A673 (cell line): ENCODE data around the gene SLC45A1. TPM values are rescaled to one million over a fixed set of nuclear protein-coding genes. Genes with fewer than 3 reads are reported as not detected.

Experiments used
- BruUV-seq: library from RNA; stranded (reverse); fragments of 400-500 nt; replicated peaks from 2 replicates; lab custom pipeline; 2021; lab: Mats Ljungman, UMichigan
- CTCF ChIA-PET: fragments of 300-600 bp; sonication (Branson Sonifier 250); formaldehyde crosslinking; loops from one replicate; lab custom pipeline; 2022; ENCODE audit warnings: antibody characterized with exemption; lab: Charles Lee
- POLR2A ChIA-PET: fragments of 300-600 bp; sonication (Branson Sonifier 250); formaldehyde crosslinking; loops from one replicate; lab custom pipeline; 2022; ENCODE audit warnings: antibody characterized with exemption; ENCODE audit not compliant: low non-redundant PET; lab: Charles Lee
- DNase-seq: peaks from one replicate; pipeline ENCODE4 v3.0.0-alpha.2; 2015; ENCODE audit warnings: low spot score
- H3K27ac ChIP-seq: fragments of 200-600 bp; sonication (generic); 2 replicates; pipeline ENCODE4 v1.5.1; 2016; ENCODE audit warnings: mixed run types, low read depth, mild to moderate bottlenecking, mixed read lengths, antibody characterized with exemption, low read length; ENCODE audit not compliant: poor library complexity, severe bottlenecking
- H3K27me3 ChIP-seq: fragments of 200-600 bp; sonication (generic); replicated peaks from 2 replicates; pipeline ENCODE4 v1.6.1; 2017; ENCODE audit warnings: mixed run types, low read depth, mild to moderate bottlenecking, mixed read lengths, antibody characterized with exemption, low read length; ENCODE audit not compliant: insufficient read depth, poor library complexity
- H3K36me3 ChIP-seq: fragments of 200-600 bp; sonication (generic); 2 replicates; pipeline ENCODE4 v1.6.1; 2016; ENCODE audit warnings: mixed run types, mild to moderate bottlenecking, mixed read lengths, antibody characterized with exemption, low read length; ENCODE audit not compliant: insufficient read depth, poor library complexity, severe bottlenecking
- H3K4me1 ChIP-seq: fragments of 200-600 bp; sonication (generic); 2 replicates; pipeline ENCODE4 v1.6.1; 2017; ENCODE audit warnings: mixed run types, mild to moderate bottlenecking, mixed read lengths, antibody characterized with exemption, low read length; ENCODE audit not compliant: insufficient read depth, poor library complexity, severe bottlenecking
- H3K4me3 ChIP-seq: fragments of 200-600 bp; sonication (generic); 2 replicates; pipeline ENCODE4 v1.5.1; 2016; ENCODE audit warnings: low read depth, mixed run types, mild to moderate bottlenecking, mixed read lengths, low read length; ENCODE audit not compliant: poor library complexity, severe bottlenecking
- H3K9me3 ChIP-seq: fragments of 200-600 bp; sonication (generic); 2 replicates; pipeline ENCODE4 v1.6.1; 2016; ENCODE audit warnings: mixed run types, low read depth, mild to moderate bottlenecking, mixed read lengths, antibody characterized with exemption, low read length; ENCODE audit not compliant: poor library complexity, severe bottlenecking
- CTCF ChIP-seq: fragments of 300-800, 200-600 bp; sonication (generic); conservative IDR thresholded peaks from 2 replicates; pipeline ENCODE4 v1.5.1; 2017; ENCODE audit warnings: low read depth, mild to moderate bottlenecking, antibody characterized with exemption, low read length, moderate library complexity, mixed read lengths
- EZH2 ChIP-seq: fragments of 200-600 bp; sonication (generic); IDR thresholded peaks from 2 replicates; pipeline ENCODE4 v1.6.1; 2017; ENCODE audit warnings: borderline replicate concordance, low read depth, mild to moderate bottlenecking, mixed read lengths, antibody characterized with exemption, low read length; ENCODE audit not compliant: poor library complexity, severe bottlenecking
- intact Hi-C: fragments of 100-400 bp; cut with micrococcal nuclease; formaldehyde crosslinking; loops from one replicate; pipeline ENCODE4 v1.10.0; 2022; ENCODE audit not compliant: unreplicated experiment
- total RNA-seq: library from RNA; stranded (reverse); gene quantifications from 2 replicates; pipeline ENCODE4 v1.2.3, GENCODE V29; 2021

SLC45A1 gene
- total RNA-seq, 1 experiment from 2014 or later: 0.82 TPM

GRCh38 chr1:8323706-8324105, 5.8 kb downstream of the SLC45A1 start:
- Histone ChIP-seq H3K27me3 (no peaks in the 10 kb centered on the region), H3K27ac (no peak overlapping the region), H3K36me3 (no peaks in the 10 kb centered on the region), H3K4me1 (no peaks in the 10 kb centered on the region), H3K4me3 (no peak overlapping the region), H3K9me3 (no peaks in the 10 kb centered on the region)
- TF ChIP-seq CTCF (no peak), EZH2 (no peak)
- BruUV-seq: no TSS peak
- POLR2A ChIA-PET: interaction anchor here (0.6 kb wide), 2 partner anchors 127 to 544 kb away, joined by 3 to 4 read pairs; no protein-coding TSS in a partner anchor
- intact Hi-C loops: no loop called here
- DNase-seq: no peak
- CTCF ChIA-PET: no interaction called here

GRCh38 chr1:8324176-8324810, 6.4 kb downstream of the SLC45A1 start:
- BruUV-seq: no TSS peak
- ChIA-PET POLR2A (interaction anchor here (0.6 kb wide), 1 partner anchor 128 kb away, joined by 3 read pairs; no protein-coding TSS in a partner anchor), CTCF (interaction anchor here (0.9 kb wide), 1 partner anchor 24 kb away, joined by 8 read pairs; no protein-coding TSS in a partner anchor)
- no peak for DNase-seq
- Histone ChIP-seq H3K9me3 (no peaks in the 10 kb centered on the region), H3K4me1 (no peaks in the 10 kb centered on the region), H3K27ac (no peak overlapping the region), H3K4me3 (no peak overlapping the region), H3K36me3 (no peaks in the 10 kb centered on the region), H3K27me3 (no peaks in the 10 kb centered on the region)
- TF ChIP-seq CTCF: no peak
- no peak for TF ChIP-seq EZH2
- intact Hi-C loops: no loop called here

GRCh38 chr1:8325771-8326170, 7.9 kb downstream of the SLC45A1 start:
- Histone ChIP-seq H3K36me3 (no peaks in the 10 kb centered on the region), H3K4me3 (no peak overlapping the region), H3K4me1 (no peaks in the 10 kb centered on the region), H3K27ac (no peak overlapping the region), H3K27me3 (no peaks in the 10 kb centered on the region), H3K9me3 (no peaks in the 10 kb centered on the region)
- BruUV-seq: no TSS peak
- intact Hi-C loops: no loop called here
- POLR2A ChIA-PET: no interaction called here
- CTCF ChIA-PET: no interaction called here
- DNase-seq: no peak
- TF ChIP-seq CTCF (no peak), EZH2 (no peak)
